ENCODE measurements around the gene RPL13A.
"Not testable (repeated sequence)": the region's sequence is repeated elsewhere in the genome, so short reads cannot be mapped to it uniquely, and the experiment has no call there.

Gene RPL13A

DNA sequence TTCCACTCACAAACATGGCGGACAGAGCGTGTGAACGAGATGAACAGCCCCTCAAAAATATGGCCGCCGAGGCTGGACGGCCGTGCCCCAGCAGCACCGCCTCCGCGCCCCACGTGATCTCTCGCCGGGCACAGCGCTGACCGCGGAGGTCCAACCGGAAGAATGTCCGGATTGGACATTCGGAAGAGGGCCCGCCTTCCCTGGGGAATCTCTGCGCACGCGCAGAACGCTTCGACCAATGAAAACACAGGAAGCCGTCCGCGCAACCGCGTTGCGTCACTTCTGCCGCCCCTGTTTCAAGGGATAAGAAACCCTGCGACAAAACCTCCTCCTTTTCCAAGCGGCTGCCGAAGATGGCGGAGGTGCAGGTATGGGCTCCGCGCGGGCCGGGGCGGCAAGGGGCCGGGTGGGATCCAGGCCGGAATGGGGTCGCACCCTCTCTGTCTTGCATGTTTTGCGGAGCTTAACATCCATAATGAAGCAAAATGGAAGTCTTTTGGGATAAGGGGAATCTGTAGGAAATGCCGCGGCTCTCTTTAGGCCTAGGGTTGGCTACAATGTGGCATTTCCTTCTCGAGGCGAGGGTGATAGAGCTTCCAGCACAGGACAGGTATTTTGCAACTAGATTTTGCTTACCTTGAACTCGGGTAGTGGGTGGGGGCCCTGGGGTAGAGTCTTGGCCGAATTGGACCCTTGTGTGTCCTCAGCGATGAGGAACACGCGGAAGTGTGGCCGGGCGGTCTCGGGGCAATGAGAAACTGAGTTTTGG lies at the start of gene RPL13A:
Gene RPL13A (plus strand): TSS at position 332 of the 769 bp plus-strand sequence. CDS start 22 bp downstream, at position 354.
- peak; percentile 99 to 100 (median 99) for DNase-seq (ENCODE audit: low read depth in 3 of 3)

DNA sequence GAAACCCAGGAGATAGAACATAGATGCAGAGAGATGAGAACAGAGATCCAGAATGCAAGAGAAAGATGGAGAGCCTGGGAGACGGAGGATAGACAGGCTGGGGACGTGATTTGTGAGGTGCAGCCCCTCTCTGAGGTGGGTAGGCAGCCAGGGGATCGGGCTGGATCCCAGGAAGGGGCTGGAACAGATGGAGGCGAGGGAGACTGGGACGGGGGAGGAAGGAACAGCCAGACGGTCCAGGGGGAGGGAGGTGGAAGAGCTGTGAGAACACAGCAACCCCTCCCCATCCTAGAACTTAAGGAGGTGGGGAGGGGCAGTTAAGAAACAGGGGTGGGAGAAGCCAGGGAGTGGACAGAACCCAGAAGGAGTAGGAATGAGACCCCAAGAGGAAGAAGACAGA lies 49.1 kb upstream of the RPL13A start:
- no peak for DNase-seq (ENCODE audit: low read depth in 3 of 3)

DNA sequence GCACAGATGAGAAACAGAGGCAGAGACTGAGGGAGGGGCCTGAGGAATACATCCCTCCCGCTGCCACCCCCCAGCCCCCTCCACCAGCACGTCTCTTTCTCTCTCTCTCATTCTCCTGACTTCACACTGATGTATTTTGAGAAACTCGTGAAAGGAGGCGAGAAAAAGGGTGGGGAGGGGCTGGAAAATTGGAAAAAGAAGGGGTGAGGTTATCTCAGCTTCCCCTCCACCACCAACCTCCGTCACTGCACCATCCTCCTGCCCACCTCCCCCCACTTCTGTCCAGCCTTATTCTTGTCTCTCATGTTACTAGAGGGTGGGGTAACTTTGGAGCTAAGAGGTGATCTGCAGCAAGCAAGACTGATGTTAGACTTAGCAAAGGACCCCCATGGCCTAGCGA lies 47.6 kb upstream of the RPL13A start:
- DNase-seq (ENCODE audit: low read depth in 3 of 3): no peak

DNA sequence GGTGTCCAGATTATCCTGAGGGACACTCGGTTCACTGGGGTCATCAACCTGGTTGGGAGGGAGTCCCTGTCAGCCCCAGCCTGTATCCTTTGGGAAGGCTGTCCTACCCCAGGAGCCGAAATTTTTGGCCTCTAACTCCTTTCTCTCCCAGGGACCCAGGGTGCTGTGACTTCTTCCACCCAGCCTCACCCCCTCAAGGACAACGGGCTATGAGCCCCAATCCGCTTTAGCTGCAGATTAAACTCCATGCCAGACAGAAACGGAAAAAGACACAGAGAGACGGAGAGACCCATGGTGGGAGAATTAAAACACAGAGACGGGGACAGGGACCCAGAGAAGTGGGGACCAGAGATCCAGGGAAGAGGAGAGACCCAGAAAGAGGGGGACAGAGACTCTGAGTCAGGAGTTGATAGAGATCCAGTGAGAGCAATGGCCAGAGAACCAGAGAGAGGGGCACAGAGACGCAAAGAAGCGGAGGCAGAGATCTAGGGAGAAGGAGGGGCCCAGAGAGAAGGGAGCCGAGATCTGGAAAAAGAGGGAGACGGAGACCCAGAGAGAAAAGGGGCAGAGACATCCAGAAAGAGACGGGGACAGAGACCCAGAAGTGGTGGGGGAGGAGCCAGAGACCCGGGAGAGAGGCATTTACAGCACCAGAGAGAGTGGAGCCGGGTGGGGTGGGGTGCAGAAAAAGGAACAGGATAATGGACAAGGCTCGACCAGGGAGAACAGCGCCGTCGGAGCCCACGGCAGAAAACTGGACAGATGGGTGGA lies 46.8 kb upstream of the RPL13A start:
- DNase-seq (ENCODE audit: low read depth in 3 of 3): no peak

DNA sequence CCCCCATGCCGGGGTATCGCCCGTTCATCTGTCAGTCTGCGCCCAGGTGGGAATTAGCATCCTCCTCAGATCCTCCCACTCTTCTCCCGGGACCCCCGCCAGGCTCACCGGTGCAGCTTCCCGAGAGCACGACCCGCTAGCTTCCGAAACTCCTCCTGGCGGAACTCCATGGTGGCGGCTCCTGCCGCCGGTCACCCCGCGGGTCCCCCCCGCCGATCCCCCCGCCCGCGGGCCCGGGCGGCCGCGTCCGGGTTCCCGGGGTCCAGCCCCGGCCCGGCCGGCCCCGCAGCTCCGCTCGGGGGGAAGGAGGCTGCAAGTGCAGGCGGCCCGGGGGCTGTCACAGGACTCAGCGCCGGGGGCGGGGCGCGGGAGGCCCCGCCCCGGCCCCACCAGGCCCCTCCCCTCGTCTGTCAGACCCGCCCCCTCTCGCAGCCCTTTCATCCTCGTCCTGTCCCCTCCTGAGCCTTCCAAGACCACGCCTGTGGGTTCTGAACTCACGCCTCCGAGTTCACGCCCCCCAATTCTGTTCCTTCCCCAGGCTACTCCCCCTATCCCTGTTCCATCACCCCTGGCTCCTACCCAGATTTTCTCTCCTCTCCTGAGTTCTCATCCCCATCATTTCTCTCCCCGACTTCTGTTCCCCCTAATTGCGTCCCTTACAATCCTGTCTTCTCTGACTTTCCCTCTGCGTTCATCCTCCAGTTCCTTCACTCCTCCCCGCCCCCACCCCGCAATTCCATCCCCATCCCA lies 46.0 kb upstream of the RPL13A start, which contains the start of gene SLC17A7:
Gene SLC17A7 (minus strand): TSS at position 318 of the 750 bp plus-strand sequence. CDS start 148 bp downstream, at position 170.
- DNase-seq (ENCODE audit: low read depth in 3 of 3): no peak

DNA sequence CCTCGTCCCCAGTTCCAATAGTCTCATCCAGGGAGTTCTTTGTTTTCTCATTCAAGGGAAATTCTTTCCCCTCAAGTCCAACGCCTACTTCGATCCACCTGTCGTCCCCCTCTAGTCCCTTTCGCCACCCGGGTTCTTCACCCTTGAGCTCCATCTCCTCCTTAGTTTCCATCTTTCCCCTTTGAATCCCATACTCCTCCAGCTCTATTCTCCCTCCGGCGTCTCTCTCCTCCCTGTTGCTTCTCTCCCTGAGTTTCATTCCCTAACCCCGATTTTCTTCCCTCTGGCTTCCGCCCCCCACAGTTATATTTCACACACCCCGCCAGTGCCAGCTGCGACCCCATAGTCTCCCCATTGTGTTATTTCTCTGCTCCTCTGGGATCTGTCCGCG lies 45.5 kb upstream of the RPL13A start:
- DNase-seq (ENCODE audit: low read depth in 3 of 3): no peak

DNA sequence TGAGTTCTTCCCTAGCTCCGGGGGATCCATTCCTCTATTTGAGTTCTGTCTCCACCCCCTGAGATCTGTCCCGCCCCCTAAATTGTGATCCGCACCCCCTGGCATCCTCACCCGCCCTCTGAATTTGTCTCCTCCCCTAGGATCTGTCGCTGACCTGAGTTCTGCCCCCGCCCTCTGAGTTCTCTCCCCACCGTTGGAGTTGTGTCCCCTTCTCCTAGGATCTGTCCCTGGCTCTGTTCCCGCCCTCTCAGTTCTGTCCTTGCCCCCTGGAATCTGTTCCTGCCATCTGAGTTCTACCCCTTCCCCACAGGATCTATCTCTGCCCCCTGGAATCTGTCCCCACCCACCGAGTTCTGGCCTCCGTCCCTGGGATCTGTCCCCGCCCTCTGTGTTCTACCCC lies 45.1 kb upstream of the RPL13A start:
- no peak for DNase-seq (ENCODE audit: low read depth in 3 of 3)

DNA sequence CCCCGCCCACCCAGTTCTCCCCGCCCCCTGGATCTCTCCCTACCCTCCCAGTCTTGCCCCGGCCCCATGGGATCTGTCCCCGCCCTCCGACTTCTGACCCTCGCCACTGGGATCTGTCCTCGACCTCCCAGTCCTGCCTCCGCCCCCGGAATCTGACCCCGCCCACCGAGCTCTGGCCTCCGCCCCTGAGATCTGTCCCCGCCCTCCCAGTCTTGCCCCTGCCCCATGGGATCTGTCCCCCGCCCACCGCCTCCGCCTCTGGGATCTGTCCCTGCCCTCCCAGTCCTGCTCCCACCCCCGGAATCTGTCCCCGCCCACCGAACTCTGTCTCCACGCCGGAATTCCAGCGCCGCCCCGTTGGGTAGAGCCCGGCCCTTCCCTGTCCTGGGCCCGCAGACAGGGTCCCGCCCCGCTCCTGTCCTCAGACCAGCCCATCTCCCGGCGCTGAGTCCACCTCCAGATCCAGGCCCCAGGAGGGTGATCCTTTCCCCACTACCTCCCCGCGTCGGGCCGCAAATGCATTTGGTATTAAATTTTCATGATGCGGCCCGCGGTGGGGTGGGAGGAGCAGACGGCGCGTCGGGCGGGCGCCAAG lies 44.5 kb upstream of the RPL13A start:
- DNase-seq (ENCODE audit: low read depth in 3 of 3): peak in 2 of 3 experiments; percentile 28 to 42

DNA sequence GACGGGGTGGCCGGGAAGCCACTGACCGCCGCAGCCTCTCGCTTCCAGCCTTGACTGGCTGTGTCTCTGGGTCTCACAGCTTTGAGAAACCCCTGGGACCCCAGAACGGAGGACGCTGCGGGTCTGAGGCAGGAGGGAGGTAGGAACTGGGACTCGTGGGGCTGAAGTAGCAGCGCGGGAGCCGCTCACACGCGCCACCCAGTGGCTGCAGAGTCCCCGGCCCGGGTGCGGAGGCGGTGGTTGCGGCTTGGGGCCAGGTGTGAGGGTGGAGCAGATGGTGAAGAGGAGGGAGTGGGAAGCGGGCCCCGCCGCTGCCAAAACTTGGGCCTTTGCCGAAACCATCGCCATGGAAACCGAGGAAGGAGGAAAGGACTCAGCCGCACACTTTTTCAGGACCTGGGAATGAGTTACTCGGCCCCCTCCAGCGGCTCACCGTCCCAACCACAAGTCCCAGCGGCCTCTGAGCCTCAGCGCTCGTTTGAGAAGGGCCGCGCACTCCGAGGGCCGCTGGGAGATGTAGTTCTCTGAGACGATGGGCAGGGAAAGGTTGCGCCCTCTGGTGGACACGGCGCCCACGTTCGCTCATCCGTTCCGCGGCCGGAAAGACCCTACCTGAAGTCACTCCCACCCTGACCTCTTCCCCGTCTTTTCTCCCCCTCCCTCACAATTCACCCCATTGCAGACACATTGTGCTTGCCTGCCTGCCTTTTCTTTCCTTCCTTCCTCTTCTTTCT lies 43.9 kb upstream of the RPL13A start:
- DNase-seq (ENCODE audit: low read depth in 3 of 3): peak; percentile 89 to 90 (median 90)

DNA sequence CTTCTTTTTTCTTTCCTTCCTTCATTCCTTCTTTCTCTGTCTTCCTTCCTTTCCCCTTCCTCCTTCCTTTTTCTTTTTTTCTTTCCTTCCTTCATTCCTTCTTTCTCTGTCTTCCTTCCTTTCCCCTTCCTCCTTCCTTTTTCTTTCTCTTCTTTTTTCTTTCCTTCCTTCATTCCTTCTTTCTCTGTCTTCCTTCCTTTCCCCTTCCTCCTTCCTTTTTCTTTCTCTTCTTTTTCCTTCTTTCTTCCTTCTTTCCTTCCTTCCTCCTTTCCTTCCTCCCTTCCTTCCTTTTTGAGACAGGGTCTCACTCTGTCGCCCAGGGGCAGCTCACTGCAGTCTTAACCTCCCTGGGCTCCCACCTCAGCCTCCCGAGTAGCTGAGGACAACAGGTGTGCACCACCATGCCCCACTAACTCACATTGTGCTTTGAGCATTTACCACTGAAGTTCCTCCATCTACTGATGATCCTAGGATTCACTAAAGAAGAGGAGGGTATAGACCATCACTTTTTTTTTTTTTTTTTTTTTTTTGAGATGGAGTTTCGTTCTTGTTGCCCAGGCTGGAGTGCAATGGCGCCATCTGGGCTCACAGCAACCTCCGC lies 43.2 kb upstream of the RPL13A start:
- DNase-seq (ENCODE audit: low read depth in 3 of 3): not testable (repeated sequence)

DNA sequence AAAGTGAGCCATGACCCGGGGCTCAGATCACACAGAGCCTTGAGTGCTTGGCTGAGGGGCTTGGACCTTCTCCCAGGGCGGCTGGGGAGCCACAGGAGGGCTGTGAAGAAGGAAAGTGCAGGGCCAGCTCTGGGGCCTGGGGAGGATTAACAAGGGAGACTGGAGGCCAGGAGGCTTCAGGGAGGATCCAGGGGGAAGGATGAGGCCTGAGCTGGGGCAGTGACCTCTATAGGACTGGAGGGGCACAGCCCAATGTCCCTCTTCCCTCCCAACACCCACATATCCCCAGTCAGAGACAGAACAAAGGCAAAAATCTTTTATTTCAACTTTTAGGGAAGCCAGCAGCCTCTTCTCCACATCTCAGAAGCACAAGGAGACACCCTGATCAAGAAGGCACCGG lies 41.4 kb upstream of the RPL13A start:
- no peak for DNase-seq (ENCODE audit: low read depth in 3 of 3)

DNA sequence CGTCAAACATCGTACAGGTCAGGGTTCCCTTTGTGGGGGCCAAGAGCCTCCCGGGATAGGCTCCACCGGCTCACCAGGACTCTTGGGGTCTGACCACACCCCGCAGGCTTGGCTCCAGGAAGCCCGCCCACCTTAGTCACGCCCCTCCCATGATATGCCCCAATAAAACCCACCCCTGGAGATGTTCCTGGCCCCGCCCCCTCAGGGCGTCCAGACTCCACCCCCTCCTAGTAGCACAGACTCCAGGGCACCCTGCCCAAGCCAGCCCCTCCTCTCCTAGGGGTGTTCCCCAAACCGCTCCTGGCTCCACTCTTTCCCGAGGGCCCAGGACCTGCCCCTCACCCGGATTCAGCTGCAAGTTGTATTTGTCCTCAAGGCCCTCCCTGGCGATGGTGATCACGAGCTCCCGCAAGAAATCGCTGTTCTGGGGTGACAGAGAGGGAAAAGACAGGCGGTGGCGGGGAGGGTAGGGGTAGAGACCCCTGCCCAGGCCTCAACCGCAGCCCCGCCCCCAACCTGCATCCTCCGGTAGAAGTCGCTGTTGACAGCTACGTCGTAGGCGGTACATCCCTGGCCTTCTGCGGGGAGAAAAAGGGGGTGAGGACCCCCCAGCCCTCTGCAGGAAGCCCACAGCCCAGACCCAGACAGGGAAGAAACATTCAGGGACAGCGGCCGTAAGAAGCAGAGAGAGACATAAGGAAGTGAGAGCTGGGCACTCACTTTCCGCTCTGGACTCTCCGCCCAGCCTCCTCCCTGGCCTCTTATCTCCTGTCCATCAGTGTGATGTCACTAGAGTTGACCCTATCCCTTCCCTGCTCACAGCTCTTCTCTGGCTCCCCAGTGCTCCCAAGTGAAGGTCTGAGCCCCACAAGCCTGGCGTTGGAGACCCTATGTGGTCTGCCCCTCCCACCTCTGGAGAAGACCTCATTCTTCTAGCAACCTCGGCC lies 39.6 kb upstream of the RPL13A start:
- no peak for DNase-seq (ENCODE audit: low read depth in 3 of 3)

DNA sequence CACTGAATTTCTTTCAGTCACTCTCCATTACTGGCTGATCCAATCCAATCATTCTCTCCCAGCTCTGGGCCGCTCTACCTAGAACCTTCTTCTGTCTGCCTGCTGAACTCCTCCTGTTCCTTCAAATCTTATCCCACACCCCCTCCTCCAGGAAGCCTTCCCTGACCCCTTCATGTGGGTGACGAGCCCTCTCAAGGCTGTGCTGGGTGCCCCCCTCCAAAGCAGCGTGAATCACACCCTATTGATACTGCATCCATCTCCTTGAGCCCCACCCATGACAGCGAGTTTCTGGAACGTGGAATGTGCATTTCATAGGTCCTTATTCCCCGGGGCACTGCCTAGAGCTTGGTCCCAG lies 39.0 kb upstream of the RPL13A start:
- DNase-seq (ENCODE audit: low read depth in 3 of 3): no peak

DNA sequence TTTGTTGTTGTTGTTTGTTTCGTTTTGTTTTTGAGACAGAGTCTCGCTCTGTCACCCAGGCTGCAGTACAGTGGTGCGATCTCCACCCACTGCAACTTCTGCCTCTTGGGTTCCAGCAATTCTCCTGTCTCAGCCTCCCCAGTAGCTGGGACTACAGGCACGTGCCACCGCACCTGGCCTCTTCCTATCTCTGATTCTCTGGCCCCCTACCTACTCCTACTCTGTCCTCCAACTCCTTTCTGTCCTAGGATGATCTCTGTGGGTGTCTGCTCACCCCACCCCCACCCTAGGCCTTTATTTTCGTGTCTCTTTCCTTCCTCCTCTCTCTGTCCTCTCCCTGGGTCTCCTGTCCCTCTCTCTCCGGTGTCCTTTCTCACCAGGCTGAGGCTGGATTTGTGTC lies 37.0 kb upstream of the RPL13A start:
- no peak for DNase-seq (ENCODE audit: low read depth in 3 of 3)

DNA sequence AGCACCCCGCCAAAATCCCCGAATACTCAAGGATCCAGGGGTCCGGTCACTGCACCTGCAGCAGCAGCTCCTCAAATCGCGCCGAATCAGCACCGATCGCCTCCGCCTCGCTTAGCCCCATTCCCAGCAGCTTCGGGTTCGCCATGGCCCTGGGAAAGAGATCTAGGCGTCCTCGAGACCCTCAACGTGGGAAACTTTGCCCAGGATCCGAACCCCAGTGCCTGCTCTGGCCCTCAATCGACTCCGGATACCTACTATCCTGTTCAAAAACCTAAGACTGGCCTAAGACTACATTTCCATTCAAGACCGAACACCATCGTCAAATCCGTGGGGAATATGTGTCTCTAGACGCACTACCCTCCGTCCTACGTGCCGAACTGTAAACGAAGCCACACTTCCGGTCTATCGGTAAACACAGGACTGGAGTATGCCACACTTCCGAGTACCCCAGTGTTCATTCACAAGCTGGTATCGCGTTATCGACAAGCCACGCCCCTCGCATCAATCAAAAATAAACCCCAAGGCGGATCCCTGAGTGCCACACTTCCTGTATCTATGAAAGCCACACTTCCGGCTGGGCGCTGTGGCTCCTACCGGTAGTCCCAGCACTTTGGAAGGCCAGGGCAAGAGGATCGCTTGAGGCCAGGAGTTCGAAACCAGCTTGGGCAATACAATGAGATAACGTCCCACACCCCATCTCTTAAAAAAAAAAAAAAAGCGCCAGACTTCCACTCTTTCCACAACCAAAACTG lies 35.8 kb upstream of the RPL13A start, which contains the start of gene PIH1D1:
Gene PIH1D1 (minus strand): TSS at position 385 of the 752 bp plus-strand sequence. CDS start 240 bp downstream, at position 145.
- peak; percentile 78 to 92 (median 87) for DNase-seq (ENCODE audit: low read depth in 3 of 3)

DNA sequence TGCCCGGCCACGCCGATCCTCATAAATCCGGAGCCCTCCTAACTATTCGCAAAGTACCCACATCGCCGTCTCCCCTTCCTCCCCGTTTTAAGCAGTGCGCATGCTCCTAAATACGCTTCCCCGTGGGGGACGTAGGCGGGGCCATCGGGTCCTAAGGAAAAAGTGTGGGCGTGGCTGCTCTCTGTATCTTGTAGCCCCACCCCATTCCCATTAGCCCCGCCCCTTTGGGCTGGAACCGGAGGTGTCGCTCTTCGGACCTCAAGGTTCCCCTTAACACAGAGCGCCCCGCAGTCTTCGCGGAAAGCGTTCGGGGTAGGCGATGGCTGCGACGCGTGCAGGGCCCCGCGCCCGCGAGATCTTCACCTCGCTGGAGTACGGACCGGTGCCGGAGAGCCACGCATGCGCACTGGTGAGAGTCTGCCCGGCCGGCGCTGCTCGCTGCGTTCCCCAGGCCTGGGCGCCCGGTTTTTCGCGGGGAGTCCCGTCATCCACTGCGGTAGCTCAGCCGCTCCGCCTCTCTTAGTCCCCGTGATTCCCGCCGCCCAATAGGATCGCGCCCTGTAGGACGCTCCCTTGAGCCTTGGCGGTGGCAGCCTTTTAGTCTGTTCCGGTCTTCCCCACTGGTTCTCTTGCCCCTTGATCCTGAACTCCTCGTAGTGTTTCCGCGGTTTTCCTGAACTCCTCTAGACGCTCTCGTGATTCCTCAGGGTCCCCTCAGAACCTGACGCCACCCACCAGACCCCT lies 34.2 kb upstream of the RPL13A start, which contains the start of gene ALDH16A1:
Gene ALDH16A1 (plus strand): TSS at position 213 of the 744 bp plus-strand sequence. CDS start 107 bp downstream, at position 320.
- peak; percentile 92 to 95 (median 95) for DNase-seq (ENCODE audit: low read depth in 3 of 3)

DNA sequence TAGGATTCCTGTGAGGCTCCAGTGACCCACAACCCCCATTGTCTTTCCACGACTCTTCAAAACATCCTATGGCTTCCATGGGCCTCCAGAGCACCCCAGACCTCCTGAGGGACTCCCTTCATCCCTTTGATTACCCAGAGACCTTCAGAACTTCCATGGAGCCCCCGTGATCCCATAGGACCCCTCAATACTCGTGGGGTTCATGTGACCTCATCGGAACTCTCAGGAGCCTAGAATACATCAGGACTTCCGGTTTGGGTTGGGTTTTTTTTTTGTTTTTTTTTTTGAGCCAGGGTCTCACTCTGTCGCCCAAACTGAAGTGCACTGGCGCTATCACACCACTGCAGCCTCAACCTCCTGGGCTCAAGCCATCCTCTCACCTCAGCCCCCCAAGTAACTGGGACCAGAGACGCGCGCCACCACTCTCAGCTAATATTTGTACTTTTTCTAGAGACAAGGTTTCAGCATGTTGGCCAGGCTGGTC lies 33.6 kb upstream of the RPL13A start:
- DNase-seq (ENCODE audit: low read depth in 3 of 3): no peak

DNA sequence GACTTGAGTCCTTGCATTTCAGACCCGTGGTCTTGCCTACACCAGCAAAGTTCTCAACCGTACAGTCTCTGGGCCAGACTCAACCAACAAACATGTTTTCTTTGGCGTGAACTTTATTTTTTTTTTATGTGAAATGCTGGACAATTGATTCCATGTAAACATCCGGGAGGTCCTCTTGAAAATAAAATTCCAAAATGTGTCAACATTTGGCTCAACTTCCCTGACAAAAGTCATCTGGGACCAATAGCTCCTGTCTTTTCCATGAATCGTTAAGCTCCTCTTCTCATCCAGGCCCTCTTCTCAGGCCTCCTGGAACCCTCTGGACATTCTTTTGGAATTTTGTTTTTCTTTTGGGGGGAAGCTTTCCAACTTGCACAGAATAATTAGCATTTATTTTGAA lies 31.6 kb upstream of the RPL13A start:
- no peak for DNase-seq (ENCODE audit: low read depth in 3 of 3)

Measured in stimulated activated CD4-positive, alpha-beta T cell treated with anti-CD3 and anti-CD28 coated beads, TNF-alpha, amount 100 ng/mL, for 4 hours (primary cell).